Subcutaneous abdominal adipose tissue (tissue), 5 donors: ENCODE data around the gene EIF1AD.

Source experiments
- H3K27ac ChIP-seq: one replicate; pipeline ENCODE4 v1.7.0; 2013; ENCODE audit warnings: low read depth, mild to moderate bottlenecking, inconsistent platforms, low read length, moderate library complexity
- H3K27me3 ChIP-seq, 5 donors: one replicate each; pipeline ENCODE4 v1.7.0; 2013; ENCODE audit warnings: low read length in 5 of 5, inconsistent platforms in 1 of 5; ENCODE audit not compliant: control insufficient read depth in 5 of 5, insufficient read depth in 4 of 5
- H3K36me3 ChIP-seq, 5 donors: one replicate each; pipeline ENCODE4 v1.7.0; 2013; ENCODE audit warnings: low read length in 5 of 5; ENCODE audit not compliant: control insufficient read depth in 5 of 5, insufficient read depth in 5 of 5
- H3K4me1 ChIP-seq, 5 donors: one replicate each; pipeline ENCODE4 v1.7.0; 2013; ENCODE audit warnings: low read length in 5 of 5, mild to moderate bottlenecking in 3 of 5, moderate library complexity in 1 of 5; ENCODE audit not compliant: control insufficient read depth in 5 of 5, insufficient read depth in 5 of 5
- H3K4me3 ChIP-seq, 5 donors: one replicate each; pipeline ENCODE4 v1.7.0; 2013; ENCODE audit warnings: low read length in 5 of 5, low read depth in 1 of 5
- H3K9ac ChIP-seq, 5 donors: one replicate each; pipeline ENCODE4 v1.7.0; 2013; ENCODE audit warnings: low read length in 5 of 5, mild to moderate bottlenecking in 4 of 5, moderate library complexity in 3 of 5
- H3K9me3 ChIP-seq, 5 donors: one replicate each; pipeline ENCODE4 v1.7.0; 2013; ENCODE audit warnings: low read length in 5 of 5; ENCODE audit not compliant: control insufficient read depth in 5 of 5
- donor health status: healthy.
- donor health status: healthy.
- donor health status: healthy.
- donor health status: healthy.
- donor health status: healthy.

The EIF1AD gene

DNA sequence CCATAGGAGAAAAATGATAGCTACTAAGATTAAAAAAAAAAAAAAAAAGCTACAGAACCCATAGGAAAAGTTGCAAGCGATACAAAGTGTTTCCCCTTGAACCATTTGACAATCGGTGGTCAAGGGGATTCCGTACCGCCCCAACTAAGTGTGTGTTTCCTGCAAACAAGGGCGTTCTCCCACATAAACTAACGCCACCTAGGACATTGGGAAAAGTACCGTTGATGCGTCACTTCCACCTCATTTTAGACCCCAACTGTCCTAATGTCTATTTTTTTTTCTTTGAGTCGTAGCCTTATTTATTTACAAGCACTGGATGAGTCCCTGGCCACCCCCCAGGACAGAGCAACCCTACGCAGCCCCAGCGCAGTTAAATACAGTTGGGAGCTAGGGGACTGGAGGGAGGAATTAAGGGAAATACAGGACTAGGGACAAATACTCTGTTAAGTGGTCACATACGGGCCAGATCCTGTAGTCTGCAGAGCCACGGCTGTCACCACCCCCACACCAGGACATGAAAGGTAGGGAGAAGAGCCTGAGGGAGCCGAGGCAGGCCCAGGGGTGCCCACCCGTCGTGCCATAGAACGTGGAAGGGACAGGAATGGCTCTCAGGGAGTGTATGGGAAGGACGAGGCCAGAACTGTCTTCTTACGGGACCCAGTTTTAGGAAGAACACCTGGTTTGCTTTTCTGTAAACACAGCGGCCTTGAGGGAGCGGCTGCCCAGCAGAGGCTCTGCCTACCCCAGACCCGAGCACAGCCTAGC is 19.0 kb downstream of the EIF1AD start:
- no peaks in the 10 kb centered on the region for H3K4me1 ChIP-seq
- no peaks in the 10 kb centered on the region for H3K27me3 ChIP-seq
- H3K27ac ChIP-seq: no peak overlapping the region
- H3K36me3 ChIP-seq: peaks cover 0 to 23% (median 16%) of the 10 kb centered on the region in 5 donors
- no peak overlapping the region for H3K4me3 ChIP-seq
- H3K9me3 ChIP-seq: no peaks in the 10 kb centered on the region
- H3K9ac ChIP-seq: no peak overlapping the region

DNA sequence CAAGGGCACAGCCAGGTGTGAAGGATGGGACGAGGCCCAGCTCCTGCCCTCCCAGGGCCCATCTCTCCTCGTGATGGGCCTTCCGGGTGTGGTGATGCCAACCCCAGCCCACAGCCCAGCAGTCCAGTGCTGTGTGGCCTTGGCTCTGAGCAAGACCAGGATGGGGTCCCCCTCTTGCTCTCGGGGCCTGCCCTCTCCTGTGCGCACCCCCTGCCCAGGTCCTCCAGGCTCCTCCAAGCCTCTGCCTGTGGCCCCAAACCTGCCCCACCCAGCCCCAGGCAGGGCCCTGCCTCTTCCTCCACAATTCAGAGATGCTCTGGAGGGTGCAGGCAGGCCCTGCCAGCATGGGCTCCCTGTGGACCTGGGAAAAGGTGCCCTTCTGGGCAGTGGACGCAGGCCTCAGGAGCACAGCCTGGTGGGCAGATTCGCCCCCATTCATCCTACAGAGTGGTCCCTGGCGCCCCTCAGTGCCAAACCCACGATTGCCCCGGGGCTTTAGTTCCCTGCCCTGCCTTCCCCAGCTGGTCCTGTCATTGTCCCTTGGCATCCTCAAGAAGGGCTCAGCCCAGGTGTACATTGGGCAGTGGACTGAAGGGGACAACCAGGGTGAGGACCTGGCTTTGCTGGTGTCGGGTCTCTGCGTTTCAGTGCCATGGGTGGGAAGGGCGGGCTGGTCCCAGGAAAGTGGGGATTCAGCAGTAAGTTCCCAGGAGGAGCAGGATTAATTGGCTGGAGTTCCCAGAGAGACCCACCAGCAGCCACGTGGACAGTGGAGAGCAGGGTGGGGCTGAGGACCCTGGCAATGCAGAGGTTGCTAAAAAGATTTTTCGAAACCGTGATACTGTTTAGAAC is 19.8 kb downstream of the EIF1AD start:
- Histone ChIP-seq H3K9me3 (no peaks in the 10 kb centered on the region), H3K36me3 (peaks cover 0 to 31% (median 24%) of the 10 kb centered on the region in 5 donors), H3K27ac (no peak overlapping the region), H3K9ac (no peak overlapping the region), H3K4me3 (no peak overlapping the region), H3K4me1 (no peaks in the 10 kb centered on the region), H3K27me3 (no peaks in the 10 kb centered on the region)

DNA sequence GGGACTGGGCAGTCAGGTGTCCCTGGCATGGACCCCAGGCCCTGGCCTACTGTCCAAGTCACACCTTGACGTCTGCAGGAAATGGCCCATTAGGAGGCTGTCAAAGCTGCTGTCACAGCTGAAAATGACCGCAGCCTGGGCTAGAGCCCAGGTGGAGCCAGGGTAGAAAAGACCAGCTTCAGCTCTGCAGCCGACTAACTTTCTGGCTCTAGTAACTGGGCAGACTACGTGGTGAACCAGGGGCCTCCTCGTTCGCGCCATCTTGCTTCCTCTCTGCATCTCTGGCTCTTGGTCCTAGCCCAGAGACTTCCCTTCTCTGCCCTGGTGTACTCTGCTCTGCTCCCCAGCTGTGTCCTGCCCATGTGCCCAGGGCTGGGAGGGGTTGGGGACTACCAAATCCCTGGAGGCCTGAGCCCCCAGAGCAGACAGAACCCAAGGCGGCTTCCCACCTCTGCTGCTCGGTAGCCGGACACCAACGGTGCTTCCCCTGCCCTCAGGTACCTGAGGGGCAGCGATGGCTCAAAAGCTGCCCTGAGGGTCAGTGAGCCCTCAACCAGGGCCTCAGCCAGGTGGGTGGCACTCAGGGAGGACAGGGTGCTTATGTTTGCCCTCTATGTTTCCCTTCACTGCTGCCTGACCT is 20.7 kb downstream of the EIF1AD start:
- Histone ChIP-seq H3K9me3 (no peaks in the 10 kb centered on the region), H3K4me1 (no peaks in the 10 kb centered on the region), H3K4me3 (no peak overlapping the region), H3K27me3 (no peaks in the 10 kb centered on the region), H3K36me3 (peaks cover 0 to 41% (median 34%) of the 10 kb centered on the region in 5 donors), H3K9ac (no peak overlapping the region), H3K27ac (no peak overlapping the region)

DNA sequence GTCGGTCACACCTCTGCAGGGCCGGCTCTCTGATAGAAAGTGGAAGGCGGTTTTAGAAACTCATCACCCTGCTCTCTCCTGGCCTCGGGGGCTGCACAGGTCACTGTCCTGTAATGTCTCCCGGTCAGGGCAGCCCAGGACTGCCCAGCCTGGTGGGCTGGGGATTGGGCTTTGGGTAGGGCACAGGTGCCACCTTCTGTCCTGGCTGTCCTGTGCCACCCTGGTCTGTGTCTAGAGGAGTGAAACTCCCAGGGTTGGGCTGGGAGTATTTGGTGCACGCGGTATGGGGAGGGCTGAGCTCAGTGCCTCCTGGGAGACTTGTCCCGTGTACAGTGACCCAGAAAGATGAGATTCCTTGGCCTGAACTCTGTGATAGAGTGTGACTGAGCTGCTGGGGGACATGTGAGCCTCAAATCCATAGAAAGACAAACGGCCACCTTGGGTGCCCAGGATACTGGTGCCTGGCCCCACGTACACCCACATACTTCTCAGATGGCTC is 22.6 kb downstream of the EIF1AD start:
- H3K36me3 ChIP-seq: peaks cover 0 to 50% (median 42%) of the 10 kb centered on the region in 5 donors
- H3K9ac ChIP-seq: no peak overlapping the region
- no peak overlapping the region for H3K27ac ChIP-seq
- no peak overlapping the region for H3K4me3 ChIP-seq
- no peaks in the 10 kb centered on the region for H3K9me3 ChIP-seq
- H3K4me1 ChIP-seq: no peaks in the 10 kb centered on the region
- H3K27me3 ChIP-seq: no peaks in the 10 kb centered on the region

DNA sequence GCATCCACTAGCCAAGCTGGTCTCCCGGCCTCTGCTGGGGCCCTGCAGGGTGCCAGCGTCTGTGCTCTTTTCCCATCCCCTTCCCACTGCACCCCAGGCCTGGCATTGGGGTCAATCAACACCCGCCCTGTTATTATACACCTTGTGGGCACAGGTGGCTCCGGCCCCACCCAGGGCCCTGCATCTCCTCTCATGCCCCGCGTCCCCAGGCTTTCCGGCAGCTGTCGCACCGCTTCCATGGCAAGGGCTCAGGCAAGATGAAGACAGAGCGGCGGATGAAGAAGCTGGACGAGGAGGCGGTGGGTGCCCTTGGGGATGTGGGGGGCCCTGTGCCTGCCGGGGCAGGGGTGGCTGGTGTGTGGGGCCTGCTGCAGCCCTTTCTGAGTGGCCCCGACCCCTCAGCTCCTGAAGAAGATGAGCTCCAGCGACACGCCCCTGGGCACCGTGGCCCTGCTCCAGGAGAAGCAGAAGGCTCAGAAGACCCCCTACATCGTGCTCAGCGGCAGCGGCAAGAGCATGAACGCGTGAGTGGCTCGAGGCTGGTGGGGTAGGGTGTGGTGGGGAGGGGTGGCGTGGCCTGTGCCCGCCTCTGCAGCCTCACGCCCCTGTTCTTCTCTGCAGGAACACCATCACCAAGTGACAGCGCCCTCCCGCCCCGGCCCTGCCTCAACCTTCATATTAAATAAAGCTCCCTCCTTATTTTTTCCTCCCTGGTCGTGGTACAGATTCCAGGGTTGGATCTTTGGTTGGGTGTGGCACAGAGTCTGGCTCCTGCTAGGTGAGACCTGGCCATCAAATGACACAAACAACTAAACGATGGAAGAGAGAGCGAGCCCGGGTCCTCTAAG is 23.3 kb downstream of the EIF1AD start:
- no peak overlapping the region for H3K4me3 ChIP-seq
- no peak overlapping the region for H3K9ac ChIP-seq
- no peaks in the 10 kb centered on the region for H3K9me3 ChIP-seq
- no peak overlapping the region for H3K27ac ChIP-seq
- H3K36me3 ChIP-seq: peaks cover 0 to 53% (median 45%) of the 10 kb centered on the region in 5 donors
- H3K4me1 ChIP-seq: no peaks in the 10 kb centered on the region
- H3K27me3 ChIP-seq: no peaks in the 10 kb centered on the region

DNA sequence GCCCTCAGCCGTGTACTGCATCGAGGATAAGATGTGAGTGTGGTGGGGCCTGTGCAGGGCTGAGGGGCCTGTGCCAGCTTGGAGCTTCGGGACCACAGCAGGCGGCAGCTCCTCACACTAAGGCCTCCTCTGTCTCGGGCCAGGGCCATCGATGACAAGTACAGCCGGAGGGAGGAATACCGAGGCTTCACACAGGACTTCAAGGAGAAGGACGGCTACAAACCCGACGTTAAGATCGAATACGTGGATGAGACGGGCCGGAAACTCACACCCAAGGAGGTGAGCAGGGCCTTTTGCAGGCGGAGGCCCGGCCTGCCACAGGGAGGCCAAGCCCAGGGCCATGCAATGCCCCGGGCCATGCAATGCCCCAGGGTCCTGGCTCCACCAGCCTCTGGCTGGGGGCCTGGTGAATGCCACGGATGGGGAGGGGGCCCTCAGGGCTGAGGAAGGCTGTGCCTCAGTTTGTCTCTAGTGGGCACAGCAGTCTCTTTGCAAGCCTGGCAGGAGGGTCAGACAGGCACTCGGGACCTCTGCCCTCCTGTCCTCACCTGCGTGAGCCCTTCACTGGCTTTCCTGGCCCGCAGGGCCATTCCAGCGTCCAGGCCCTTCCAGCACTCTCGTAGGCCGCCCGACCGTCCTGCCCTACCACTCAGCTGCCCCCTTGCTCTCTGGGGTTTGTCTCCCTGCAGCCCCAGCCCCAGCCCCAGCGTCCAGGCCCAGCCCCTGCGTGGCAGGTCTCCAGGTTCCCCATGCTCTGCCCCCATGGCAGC is 24.2 kb downstream of the EIF1AD start:
- Histone ChIP-seq H3K27ac (no peak overlapping the region), H3K27me3 (no peaks in the 10 kb centered on the region), H3K9me3 (no peaks in the 10 kb centered on the region), H3K4me3 (no peak overlapping the region), H3K36me3 (peaks cover 0 to 58% (median 50%) of the 10 kb centered on the region in 5 donors), H3K9ac (no peak overlapping the region), H3K4me1 (no peaks in the 10 kb centered on the region)

DNA sequence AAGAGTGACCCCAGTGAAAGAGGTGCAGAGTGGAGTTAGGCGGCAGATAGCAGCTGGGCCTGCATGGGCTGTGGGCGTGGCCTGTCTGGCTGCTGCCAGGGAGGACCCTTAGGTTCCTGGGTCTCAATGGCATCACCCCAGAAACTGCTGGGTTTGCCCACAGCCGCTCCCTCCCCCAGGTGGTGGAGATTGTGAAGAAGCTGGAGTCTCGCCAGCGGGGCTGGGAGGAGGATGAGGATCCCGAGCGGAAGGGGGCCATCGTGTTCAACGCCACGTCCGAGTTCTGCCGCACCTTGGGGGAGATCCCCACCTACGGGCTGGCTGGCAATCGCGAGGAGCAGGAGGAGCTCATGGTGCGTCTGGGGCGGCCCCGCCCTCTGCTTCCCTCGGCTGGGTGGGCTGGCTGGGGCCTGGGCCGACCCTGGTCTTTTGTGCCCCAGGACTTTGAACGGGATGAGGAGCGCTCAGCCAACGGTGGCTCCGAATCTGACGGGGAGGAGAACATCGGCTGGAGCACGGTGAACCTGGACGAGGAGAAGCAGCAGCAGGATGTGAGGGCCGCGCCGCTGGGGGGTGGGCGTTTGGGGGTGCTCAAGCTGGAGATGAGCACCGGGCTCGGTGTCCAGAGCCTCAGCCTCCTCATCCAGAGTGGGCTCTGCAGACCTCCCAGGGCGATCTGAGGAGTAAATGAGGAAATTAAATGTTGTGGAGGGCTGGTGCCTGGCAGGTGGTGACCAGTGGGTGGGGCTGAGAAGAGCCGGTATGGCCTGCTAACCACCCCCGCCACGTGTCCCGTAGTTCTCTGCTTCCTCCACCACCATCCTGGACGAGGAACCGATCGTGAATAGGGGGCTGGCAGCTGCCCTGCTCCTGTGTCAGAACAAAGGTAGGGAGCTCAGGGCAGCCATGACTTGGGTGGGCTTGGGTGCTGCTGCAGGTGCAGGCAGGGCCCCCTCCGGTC is 25.5 kb downstream of the EIF1AD start:
- no peaks in the 10 kb centered on the region for H3K4me1 ChIP-seq
- H3K4me3 ChIP-seq: no peak overlapping the region
- H3K36me3 ChIP-seq: peaks cover 0 to 68% (median 51%) of the 10 kb centered on the region in 5 donors
- H3K9me3 ChIP-seq: no peaks in the 10 kb centered on the region
- no peak overlapping the region for H3K9ac ChIP-seq
- no peaks in the 10 kb centered on the region for H3K27me3 ChIP-seq
- no peak overlapping the region for H3K27ac ChIP-seq

DNA sequence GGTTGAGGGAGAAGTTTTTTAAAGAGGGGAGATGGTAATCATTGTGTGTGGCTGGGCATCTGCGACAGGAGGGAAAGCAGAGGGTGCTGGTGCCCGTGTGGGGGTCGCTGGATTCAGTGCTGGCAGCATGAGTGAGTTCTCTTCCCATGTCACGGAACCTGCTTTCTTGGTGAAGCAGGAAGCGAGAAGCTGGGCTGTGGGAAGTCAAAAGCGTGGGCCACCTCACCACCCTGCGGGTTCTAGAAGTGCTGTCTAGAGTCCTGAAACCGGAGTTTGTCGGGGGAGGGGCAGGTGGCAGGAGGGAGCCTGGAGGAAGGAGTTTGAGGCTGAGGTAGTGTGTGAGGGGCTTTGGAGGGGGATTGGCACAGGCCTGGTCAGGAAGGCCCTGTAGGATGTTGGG is 26.2 kb downstream of the EIF1AD start:
- H3K27ac ChIP-seq: no peak overlapping the region
- H3K4me3 ChIP-seq: no peak overlapping the region
- H3K36me3 ChIP-seq: peaks cover 0 to 68% (median 51%) of the 10 kb centered on the region in 5 donors
- H3K27me3 ChIP-seq: no peaks in the 10 kb centered on the region
- no peak overlapping the region for H3K9ac ChIP-seq
- no peaks in the 10 kb centered on the region for H3K4me1 ChIP-seq
- H3K9me3 ChIP-seq: no peaks in the 10 kb centered on the region
